Ectodermal cell (in vitro differentiated cells): ENCODE measurements around the gene STXBP6.

Source experiments
- H3K27ac ChIP-seq: 2 replicates; pipeline ENCODE4 v1.7.0; 2013; ENCODE audit warnings: mild to moderate bottlenecking, low read depth, low read length; ENCODE audit not compliant: insufficient read depth, poor library complexity, severe bottlenecking
- H3K27me3 ChIP-seq: 2 replicates; pipeline ENCODE4 v1.7.0; 2013; ENCODE audit warnings: mild to moderate bottlenecking, low read length; ENCODE audit not compliant: insufficient read depth, control insufficient read depth, poor library complexity, severe bottlenecking
- H3K36me3 ChIP-seq: one replicate; pipeline ENCODE4 v1.7.0; 2013; ENCODE audit warnings: low read length; ENCODE audit not compliant: control insufficient read depth, insufficient read depth
- H3K4me1 ChIP-seq: one replicate; pipeline ENCODE4 v1.7.0; 2013; ENCODE audit warnings: low read length; ENCODE audit not compliant: control insufficient read depth, insufficient read depth
- H3K4me3 ChIP-seq: 2 replicates; pipeline ENCODE4 v1.7.0; 2013; ENCODE audit warnings: low read depth, low read length, control low read depth; ENCODE audit not compliant: insufficient read depth
- H3K9me3 ChIP-seq: 2 replicates; pipeline ENCODE4 v1.7.0; 2013; ENCODE audit warnings: mild to moderate bottlenecking, low read length, moderate library complexity; ENCODE audit not compliant: control insufficient read depth
- WGBS, 2 experiments: methylation state at CpG; one replicate each; pipeline ENCODE4 v1.1.7; 2013; ENCODE audit warnings: missing lambda C conversion rate in 2 of 2; 5-methylcytosine and 5-hydroxymethylcytosine counted together

STXBP6 gene

DNA sequence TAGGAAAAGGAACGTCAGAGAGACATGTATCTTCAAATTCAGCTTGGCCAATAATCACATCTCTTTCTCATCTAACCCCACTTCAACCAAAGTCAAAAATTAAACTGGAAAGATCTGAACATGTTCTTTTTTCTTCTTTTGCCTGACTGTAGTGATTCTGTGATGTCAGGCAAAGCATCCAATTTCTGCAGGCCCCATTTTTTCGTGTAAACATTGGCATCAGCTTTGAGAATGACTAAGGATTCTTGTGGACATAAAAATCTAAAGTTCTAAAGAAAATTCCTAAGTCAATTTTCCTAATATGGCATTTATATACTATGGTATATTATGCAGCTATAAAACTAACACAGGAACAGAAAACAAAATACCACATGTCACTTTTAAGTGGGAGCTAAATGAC is 89.1 kb downstream of the STXBP6 start:
- Histone ChIP-seq H3K27me3 (no peaks in the 10 kb centered on the region), H3K27ac (no peak overlapping the region), H3K36me3 (no peaks in the 10 kb centered on the region), H3K4me3 (no peak overlapping the region), H3K9me3 (no peaks in the 10 kb centered on the region), H3K4me1 (peaks cover 5% of the 10 kb centered on the region)
- 85 to 87% methylated on average over 1 to 2 of the region's 2 CpGs for WGBS, 2 experiments

- Histone ChIP-seq H3K27ac (no peak overlapping the region), H3K27me3 (no peaks in the 10 kb centered on the region), H3K36me3 (no peaks in the 10 kb centered on the region), H3K9me3 (no peaks in the 10 kb centered on the region), H3K4me3 (no peak overlapping the region), H3K4me1 (peaks cover 7% of the 10 kb centered on the region)
- 75% methylated on average over 1 of the region's 1 CpG for WGBS, 2 experiments
Measured at GRCh38 chr14:24959791-24960331, 90.1 kb downstream of the STXBP6 start.

DNA sequence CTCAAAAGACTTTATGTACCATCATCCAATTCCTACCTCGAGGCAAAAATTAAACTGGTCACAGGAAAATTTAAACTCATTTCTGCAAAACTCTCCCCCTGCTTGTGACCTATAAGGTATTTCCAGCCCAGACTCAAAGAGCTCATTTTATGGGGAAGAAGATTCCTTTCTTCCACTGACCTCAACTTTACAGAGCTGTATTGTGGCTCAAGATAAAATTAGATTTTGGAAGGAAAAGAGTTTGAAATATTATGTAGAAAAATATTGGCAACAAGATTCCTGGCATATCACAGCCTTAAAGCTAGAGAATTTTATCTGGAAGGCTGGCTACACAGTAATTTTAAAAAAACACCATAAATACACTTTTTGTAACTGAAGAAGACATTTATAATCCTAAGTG is 91.7 kb downstream of the STXBP6 start:
- H3K36me3 ChIP-seq, result no peaks in the 10 kb centered on the region
- WGBS, 2 experiments, result 89 to 91% methylated on average over 1 of the region's 1 CpG
- no peak overlapping the region for H3K27ac ChIP-seq

GRCh38 chr14:24957814-24958213 is 92.1 kb downstream of the STXBP6 start:
- Histone ChIP-seq H3K36me3 (no peaks in the 10 kb centered on the region), H3K4me3 (no peak overlapping the region), H3K9me3 (no peaks in the 10 kb centered on the region), H3K4me1 (peaks cover 7% of the 10 kb centered on the region), H3K27me3 (no peaks in the 10 kb centered on the region), H3K27ac (no peak overlapping the region)
- WGBS, 2 experiments, result 100% methylated on average over 1 of the region's 1 CpG; no CpG with 5 or more reads in 1 of the 2 experiments

More for the DNA sequence above, 91.7 kb downstream of the STXBP6 start:
- Histone ChIP-seq H3K9me3 (no peaks in the 10 kb centered on the region), H3K27me3 (no peaks in the 10 kb centered on the region), H3K4me3 (no peak overlapping the region), H3K4me1 (peaks cover 7% of the 10 kb centered on the region)

DNA sequence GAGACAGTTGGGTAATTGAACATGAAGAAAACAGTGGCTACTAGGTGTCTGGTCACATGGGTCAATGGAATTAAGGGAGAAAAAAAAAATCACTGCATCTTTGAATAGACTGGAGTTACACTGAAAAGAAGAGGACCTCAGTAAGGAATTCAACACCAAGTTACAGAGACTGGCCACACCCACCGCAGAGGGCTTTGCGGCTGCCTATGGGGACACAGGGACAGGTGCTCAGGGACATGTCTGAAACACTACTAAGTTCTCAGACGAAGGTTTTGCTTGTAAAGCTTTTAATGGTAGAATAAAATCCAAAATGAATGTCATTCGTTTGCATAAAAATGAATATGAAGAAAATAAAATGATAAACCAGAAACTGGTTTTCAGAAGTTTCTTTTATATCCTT is 93.8 kb downstream of the STXBP6 start:
- H3K9me3 ChIP-seq, result no peaks in the 10 kb centered on the region

DNA sequence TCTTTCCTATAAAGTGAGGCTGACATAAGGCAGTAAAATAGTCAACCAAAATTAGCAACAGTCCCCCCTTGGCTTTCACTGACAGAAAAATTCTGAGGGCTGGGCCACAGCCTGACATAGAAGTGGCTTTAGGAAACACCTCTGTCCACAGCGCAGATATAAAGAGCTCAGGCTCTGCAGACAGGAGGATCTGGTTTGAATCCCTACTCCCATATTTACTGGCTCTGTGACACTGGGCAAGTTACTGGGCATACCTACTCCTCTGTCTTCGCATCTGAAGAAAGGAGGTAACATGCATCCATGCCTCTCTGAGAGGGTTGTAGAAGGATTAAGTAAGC is 95.3 kb downstream of the STXBP6 start:
- no peaks in the 10 kb centered on the region for H3K27me3 ChIP-seq
- H3K9me3 ChIP-seq, result no peaks in the 10 kb centered on the region
- no peaks in the 10 kb centered on the region for H3K36me3 ChIP-seq
- WGBS, 2 experiments, result 96 to 100% methylated on average over 2 of the region's 2 CpGs
- H3K4me3 ChIP-seq, result no peak overlapping the region
- H3K27ac ChIP-seq, result no peak overlapping the region
- H3K4me1 ChIP-seq, result peaks cover 7% of the 10 kb centered on the region

More for the DNA sequence above, 93.8 kb downstream of the STXBP6 start:
- Histone ChIP-seq H3K27ac (no peak overlapping the region), H3K36me3 (no peaks in the 10 kb centered on the region), H3K27me3 (no peaks in the 10 kb centered on the region), H3K4me3 (no peak overlapping the region), H3K4me1 (peaks cover 7% of the 10 kb centered on the region)
- 85 to 91% methylated on average over 4 of the region's 4 CpGs for WGBS, 2 experiments

DNA sequence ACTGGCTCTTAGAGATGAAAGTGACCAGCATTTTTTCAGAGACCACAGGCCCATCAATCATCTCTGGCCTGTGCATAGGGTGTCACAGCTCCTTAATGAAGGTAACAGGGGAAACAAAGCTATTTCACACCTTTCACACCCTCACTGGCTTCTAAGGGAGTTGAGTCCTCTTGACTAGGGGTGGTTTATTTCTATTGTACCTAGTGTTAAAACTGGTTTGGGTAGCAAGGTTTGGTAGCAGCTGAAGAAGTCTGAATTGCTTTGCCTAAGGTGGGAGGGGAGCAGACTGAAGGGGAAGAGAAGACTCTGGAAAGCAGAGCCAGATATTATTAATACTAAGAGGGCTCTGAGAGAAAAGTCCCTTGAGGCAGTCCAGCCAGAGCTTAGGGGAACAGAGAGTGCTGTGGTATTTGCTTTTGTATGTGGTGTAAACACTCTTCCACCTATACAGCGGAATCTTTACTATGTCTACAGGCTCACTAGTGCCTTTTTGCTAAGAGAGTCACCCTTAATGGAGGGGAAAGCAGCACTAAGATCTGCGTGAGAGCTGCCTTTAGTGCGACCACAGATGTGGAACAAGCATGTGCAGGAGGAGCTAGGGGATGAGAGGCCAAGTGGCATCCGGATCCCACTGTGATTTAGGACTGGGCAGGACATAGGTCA is 95.8 kb downstream of the STXBP6 start:
- H3K4me3 ChIP-seq, result no peak overlapping the region
- H3K36me3 ChIP-seq, result no peaks in the 10 kb centered on the region
- H3K4me1 ChIP-seq, result peaks cover 7% of the 10 kb centered on the region
- H3K27ac ChIP-seq, result no peak overlapping the region
- H3K9me3 ChIP-seq, result no peaks in the 10 kb centered on the region
- H3K27me3 ChIP-seq, result no peaks in the 10 kb centered on the region
- WGBS, 2 experiments, result 91 to 94% methylated on average over 3 to 4 of the region's 4 CpGs

- Histone ChIP-seq H3K9me3 (no peaks in the 10 kb centered on the region), H3K27me3 (no peaks in the 10 kb centered on the region), H3K4me3 (no peak overlapping the region), H3K4me1 (peaks cover 12% of the 10 kb centered on the region), H3K36me3 (no peaks in the 10 kb centered on the region), H3K27ac (no peak overlapping the region)
- 86 to 88% methylated on average over 8 of the region's 8 CpGs for WGBS, 2 experiments
Measured at GRCh38 chr14:24952851-24953666, 96.9 kb downstream of the STXBP6 start.

DNA sequence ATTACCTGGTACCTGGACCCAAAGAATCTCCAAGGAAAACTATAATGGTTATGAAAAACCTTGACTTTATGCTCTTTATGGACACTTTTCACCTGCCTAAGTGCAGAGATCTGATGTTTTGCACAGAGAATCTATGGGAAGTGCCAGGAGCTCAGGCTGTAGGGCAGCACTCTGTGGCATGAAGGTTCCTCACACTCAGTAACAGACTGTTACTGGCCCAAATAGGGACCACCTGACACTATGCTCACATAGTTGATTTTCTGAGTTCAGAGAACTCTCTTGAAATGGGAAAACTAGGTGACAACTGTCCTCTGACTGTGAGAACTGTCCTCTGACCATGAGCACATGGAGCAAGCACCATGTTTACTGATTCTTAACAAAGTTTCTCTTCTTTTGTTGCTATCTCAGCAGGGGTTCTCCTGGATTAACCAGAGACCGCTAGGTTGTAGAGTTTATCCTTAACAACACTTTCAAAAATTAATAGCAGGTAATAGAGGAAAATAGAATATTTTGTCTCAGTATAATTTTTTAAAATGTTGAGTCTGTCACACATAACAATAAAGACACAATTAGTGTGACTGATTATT is 101.6 kb downstream of the STXBP6 start:
- Histone ChIP-seq H3K4me1 (peaks cover 5% of the 10 kb centered on the region), H3K36me3 (no peaks in the 10 kb centered on the region), H3K27me3 (no peaks in the 10 kb centered on the region), H3K27ac (no peak overlapping the region), H3K9me3 (no peaks in the 10 kb centered on the region), H3K4me3 (no peak overlapping the region)
- WGBS, 2 experiments, result no CpG with 5 or more reads among the region's 1 CpG

GRCh38 chr14:24947131-24947530 is 102.8 kb downstream of the STXBP6 start:
- 91 to 95% methylated on average over 6 of the region's 6 CpGs for WGBS, 2 experiments
- H3K36me3 ChIP-seq, result no peaks in the 10 kb centered on the region
- peaks cover 14% of the 10 kb centered on the region for H3K4me1 ChIP-seq
- H3K4me3 ChIP-seq, result no peak overlapping the region
- no peaks in the 10 kb centered on the region for H3K9me3 ChIP-seq
- H3K27me3 ChIP-seq, result no peaks in the 10 kb centered on the region
- no peak overlapping the region for H3K27ac ChIP-seq
